ENCODE data around the gene SH3PXD2A.
A peak's percentile ranks its signal among the peaks of the same experiment; 100 is the strongest.
"Not testable (repeated sequence)": the region's sequence is repeated elsewhere in the genome, so short reads cannot be mapped to it uniquely, and the experiment has no call there.

SH3PXD2A gene

GRCh38 chr10:103733045-103733419 lies 122.3 kb downstream of the SH3PXD2A start:
- peak overlapping the region; percentile 17; the same call in 1 of the 2 replicates for H3K4me3 ChIP-seq (ENCODE audit: low read depth, low read length)
- H3K4me1 ChIP-seq, result peaks cover 45% of the 10 kb centered on the region
- no peaks in the 10 kb centered on the region for H3K36me3 ChIP-seq
- H3K27me3 ChIP-seq, result no peaks in the 10 kb centered on the region
- peak; percentile 78 for DNase-seq
- no peak for TF ChIP-seq CTCF (IDR thresholded peaks at IDR 0.05; ENCODE audit: low read depth, low read length)
- H3K9me3 ChIP-seq, result no peaks in the 10 kb centered on the region

- TF ChIP-seq CTCF (IDR thresholded peaks at IDR 0.05; ENCODE audit: low read depth, low read length), result no peak
- peak overlapping the region; percentile 17 for H3K4me3 ChIP-seq (ENCODE audit: low read depth, low read length)
- H3K4me1 ChIP-seq, result peaks cover 40% of the 10 kb centered on the region
- no peaks in the 10 kb centered on the region for H3K9me3 ChIP-seq
- no peaks in the 10 kb centered on the region for H3K36me3 ChIP-seq
- DNase-seq, result no peak
- H3K27me3 ChIP-seq, result no peaks in the 10 kb centered on the region
Observed at GRCh38 chr10:103732339-103733044, 122.9 kb downstream of the SH3PXD2A start.

- Histone ChIP-seq H3K27me3 (no peaks in the 10 kb centered on the region), H3K9me3 (no peaks in the 10 kb centered on the region), H3K4me3 (ENCODE audit: low read depth, low read length) (no peak overlapping the region), H3K4me1 (peaks cover 37% of the 10 kb centered on the region), H3K36me3 (no peaks in the 10 kb centered on the region)
- no peak for DNase-seq
- no peak for TF ChIP-seq CTCF (IDR thresholded peaks at IDR 0.05; ENCODE audit: low read depth, low read length)
Observed at GRCh38 chr10:103731609-103732270, 123.6 kb downstream of the SH3PXD2A start.

GRCh38 chr10:103731026-103731425 lies 124.3 kb downstream of the SH3PXD2A start:
- not testable (repeated sequence) for H3K4me3 ChIP-seq (ENCODE audit: low read depth, low read length); H3K9me3 ChIP-seq; H3K27me3 ChIP-seq; DNase-seq; H3K36me3 ChIP-seq
- peaks cover 30% of the 10 kb centered on the region for H3K4me1 ChIP-seq

GRCh38 chr10:103729851-103730250 lies 125.5 kb downstream of the SH3PXD2A start:
- Histone ChIP-seq H3K36me3 (no peaks in the 10 kb centered on the region), H3K27me3 (no peaks in the 10 kb centered on the region), H3K4me1 (peaks cover 25% of the 10 kb centered on the region), H3K9me3 (no peaks in the 10 kb centered on the region), H3K4me3 (ENCODE audit: low read depth, low read length) (no peak overlapping the region)
- no peak for TF ChIP-seq CTCF (IDR thresholded peaks at IDR 0.05; ENCODE audit: low read depth, low read length)
- no peak for DNase-seq

- Histone ChIP-seq H3K27me3 (no peaks in the 10 kb centered on the region), H3K36me3 (no peaks in the 10 kb centered on the region; the same call in none of the 2 replicates), H3K4me3 (ENCODE audit: low read depth, low read length) (no peak overlapping the region), H3K9me3 (no peaks in the 10 kb centered on the region), H3K4me1 (peaks cover 22% of the 10 kb centered on the region)
- DNase-seq, result no peak
- TF ChIP-seq CTCF (IDR thresholded peaks at IDR 0.05; ENCODE audit: low read depth, low read length), result no peak
Observed at GRCh38 chr10:103727991-103728689, 127.2 kb downstream of the SH3PXD2A start.
